Measurements from ENCODE around the gene LRRN3. TPM values are rescaled to one million over a fixed set of nuclear protein-coding genes. Genes with fewer than 3 reads are reported as not detected.

Gene LRRN3
- total RNA-seq, 1 donor from 2014 or later: 0.81 TPM

- no peak for DNase-seq (ENCODE audit: low spot score)
These were observed 10.3 kb upstream of the LRRN3 start for GRCh38 chr7:111080495-111081105.

- DNase-seq (ENCODE audit: low spot score): no peak
These were observed 9.2 kb upstream of the LRRN3 start for GRCh38 chr7:111081546-111082267.

GRCh38 chr7:111082351-111082750 lies 8.6 kb upstream of the LRRN3 start:
- no peak for DNase-seq (ENCODE audit: low spot score)

GRCh38 chr7:111083413-111083812 lies 7.5 kb upstream of the LRRN3 start:
- no peak for DNase-seq (ENCODE audit: low spot score)

GRCh38 chr7:111085356-111085755 lies 5.6 kb upstream of the LRRN3 start:
- no peak for DNase-seq (ENCODE audit: low spot score)

GRCh38 chr7:111086532-111086931 lies 4.4 kb upstream of the LRRN3 start:
- DNase-seq (ENCODE audit: low spot score): no peak

GRCh38 chr7:111088328-111088727 lies 2.6 kb upstream of the LRRN3 start:
- DNase-seq (ENCODE audit: low spot score): no peak

- no peak for DNase-seq (ENCODE audit: low spot score)
These were observed 1.0 kb upstream of the LRRN3 start for GRCh38 chr7:111089822-111090426.

GRCh38 chr7:111091593-111092358 lies 849 bp downstream of the LRRN3 start:
- no peak for DNase-seq (ENCODE audit: low spot score)

- no peak for DNase-seq (ENCODE audit: low spot score)
These were observed 1.7 kb downstream of the LRRN3 start for GRCh38 chr7:111092406-111093236.

GRCh38 chr7:111093496-111093895 lies 2.6 kb downstream of the LRRN3 start:
- no peak for DNase-seq (ENCODE audit: low spot score)

- DNase-seq (ENCODE audit: low spot score): no peak
These were observed 3.5 kb downstream of the LRRN3 start for GRCh38 chr7:111094419-111094818.

- no peak for DNase-seq (ENCODE audit: low spot score)
These were observed 6.1 kb downstream of the LRRN3 start for GRCh38 chr7:111096997-111097396.

- no peak for DNase-seq (ENCODE audit: low spot score)
These were observed 7.3 kb downstream of the LRRN3 start for GRCh38 chr7:111098011-111098925.

- DNase-seq (ENCODE audit: low spot score): no peak
These were observed 8.0 kb downstream of the LRRN3 start for GRCh38 chr7:111098926-111099250.

- DNase-seq (ENCODE audit: low spot score): no peak
These were observed 11.1 kb downstream of the LRRN3 start for GRCh38 chr7:111101856-111102646.

GRCh38 chr7:111103136-111103535 lies 12.2 kb downstream of the LRRN3 start:
- DNase-seq (ENCODE audit: low spot score): no peak

GRCh38 chr7:111103678-111104274 lies 12.8 kb downstream of the LRRN3 start:
- DNase-seq (ENCODE audit: low spot score): no peak

GRCh38 chr7:111104710-111105109 lies 13.8 kb downstream of the LRRN3 start:
- no peak for DNase-seq (ENCODE audit: low spot score)

Data from mucosa of gallbladder (tissue), 1 donor.